IMR-90 (cell line): ENCODE results near the gene ITSN2. TPM values are rescaled to one million over a fixed set of nuclear protein-coding genes. Genes with fewer than 3 reads are reported as not detected.

Experiments used
- ATAC-seq: fragments of 200-7000 bp; cut with Tn5 transposase; 2 replicates; pipeline ENCODE4 v1.9.1; 2020; ENCODE audit warnings: low read depth, mild to moderate bottlenecking, moderate library complexity
- BruUV-seq: library from RNA; stranded (reverse); fragments of 400-500 nt; replicated peaks from 2 replicates; lab custom pipeline; 2021; lab: Mats Ljungman, UMichigan
- CTCF ChIA-PET: fragments of 300-600 bp; formaldehyde crosslinking; extraction: SDS; loops from one replicate; lab custom pipeline; 2021; ENCODE audit warnings: antibody characterized with exemption; lab: Yijun Ruan, JAX
- POLR2A ChIA-PET: fragments of 300-600 bp; sonication (Branson Sonifier 250); formaldehyde crosslinking; loops from one replicate; lab custom pipeline; 2022; ENCODE audit warnings: antibody characterized with exemption; ENCODE audit not compliant: unreplicated experiment; lab: Charles Lee
- DNase-seq: peaks from one replicate; pipeline ENCODE4 v3.0.0; 2013
- H2AFZ ChIP-seq: replicated peaks from 2 replicates; pipeline ENCODE3; 2013; ENCODE audit warnings: low read length, mild to moderate bottlenecking; ENCODE audit not compliant: poor library complexity
- H2AK5ac ChIP-seq: 2 replicates; pipeline ENCODE4 v1.6.1; 2013; ENCODE audit warnings: low read depth, low read length, inconsistent platforms
- H2AK9ac ChIP-seq: replicated peaks from 2 replicates; pipeline ENCODE3; 2013; ENCODE audit warnings: mild to moderate bottlenecking, low read depth, low read length, moderate library complexity; ENCODE audit not compliant: poor library complexity
- H2BK120ac ChIP-seq: 2 replicates; pipeline ENCODE4 v1.6.1; 2013; ENCODE audit warnings: low read depth, low read length, inconsistent platforms
- H2BK15ac ChIP-seq: 3 replicates; pipeline ENCODE4 v1.6.1; 2013; ENCODE audit warnings: low read depth, low read length, inconsistent platforms
- H2BK20ac ChIP-seq: 2 replicates; pipeline ENCODE4 v1.6.1; 2013; ENCODE audit warnings: low read depth, mild to moderate bottlenecking, inconsistent platforms, low read length, moderate library complexity
- H2BK5ac ChIP-seq: 2 replicates; pipeline ENCODE4 v1.6.1; 2013; ENCODE audit warnings: mild to moderate bottlenecking, low read depth, low read length, inconsistent platforms; ENCODE audit not compliant: poor library complexity, severe bottlenecking
- H3K14ac ChIP-seq: replicated peaks from 2 replicates; pipeline ENCODE4 v1.6.1; 2013; ENCODE audit warnings: low read depth, low read length, inconsistent platforms
- H3K18ac ChIP-seq: 2 replicates; pipeline ENCODE4 v1.6.1; 2013; ENCODE audit warnings: low read depth, low read length, control low read depth
- H3K23ac ChIP-seq: 2 replicates; pipeline ENCODE4 v1.6.1; 2013; ENCODE audit warnings: low read depth, low read length, inconsistent platforms
- H3K27ac ChIP-seq: 2 replicates; pipeline ENCODE4 v1.5.1; 2013; ENCODE audit warnings: mild to moderate bottlenecking, control low read depth, low read length; ENCODE audit not compliant: insufficient read depth
- H3K27me3 ChIP-seq: 2 replicates; pipeline ENCODE4 v1.6.1; 2013; ENCODE audit warnings: low read length; ENCODE audit not compliant: control insufficient read depth, insufficient read depth
- H3K36me3 ChIP-seq: 2 replicates; pipeline ENCODE4 v1.6.1; 2013; ENCODE audit warnings: low read length, mixed read lengths; ENCODE audit not compliant: control insufficient read depth, insufficient read depth
- H3K4ac ChIP-seq: 2 replicates; pipeline ENCODE4 v1.6.1; 2013; ENCODE audit warnings: low read depth, low read length, inconsistent platforms
- H3K4me1 ChIP-seq: 2 replicates; pipeline ENCODE4 v1.6.1; 2013; ENCODE audit warnings: low read length, mixed read lengths; ENCODE audit not compliant: control insufficient read depth, insufficient read depth
- H3K4me2 ChIP-seq: 2 replicates; pipeline ENCODE4 v1.6.1; 2013; ENCODE audit warnings: low read depth, mild to moderate bottlenecking, control low read depth, low read length, moderate library complexity
- H3K4me3 ChIP-seq: 2 replicates; pipeline ENCODE4 v1.5.1; 2013; ENCODE audit warnings: low read depth, mild to moderate bottlenecking, control low read depth, low read length, moderate library complexity; ENCODE audit not compliant: insufficient read depth
- H3K56ac ChIP-seq: 2 replicates; pipeline ENCODE4 v1.6.1; 2013; ENCODE audit warnings: low read length, inconsistent platforms; ENCODE audit not compliant: insufficient read depth; ENCODE audit errors: extremely low read depth
- H3K79me1 ChIP-seq, 2 experiments: 2 replicates each; pipeline ENCODE4 v1.6.1; 2013; ENCODE audit warnings: low read length in 2 of 2, inconsistent platforms in 1 of 2, low read depth in 1 of 2
- H3K9ac ChIP-seq: 2 replicates; pipeline ENCODE4 v1.6.1; 2013; ENCODE audit warnings: low read depth, low read length, control low read depth
- H3K9me1 ChIP-seq: 2 replicates; pipeline ENCODE4 v1.6.1; 2013; ENCODE audit warnings: low read length, inconsistent platforms; ENCODE audit not compliant: insufficient read depth
- H3K9me3 ChIP-seq: 2 replicates; pipeline ENCODE4 v1.6.1; 2013; ENCODE audit warnings: low read length; ENCODE audit not compliant: control insufficient read depth, insufficient read depth
- H4K20me1 ChIP-seq: 2 replicates; pipeline ENCODE4 v1.6.1; 2013; ENCODE audit warnings: low read length, inconsistent platforms; ENCODE audit not compliant: insufficient read depth
- H4K5ac ChIP-seq: 2 replicates; pipeline ENCODE4 v1.6.1; 2013; ENCODE audit warnings: mild to moderate bottlenecking, low read depth, low read length, control low read depth
- H4K8ac ChIP-seq, 2 experiments: 2 replicates each; pipeline ENCODE4 v1.6.1; 2013; ENCODE audit warnings: low read depth in 2 of 2, low read length in 2 of 2, control low read depth in 1 of 2, inconsistent platforms in 1 of 2
- H4K91ac ChIP-seq: 2 replicates; pipeline ENCODE4 v1.6.1; 2013; ENCODE audit warnings: low read depth, low read length, inconsistent platforms; ENCODE audit not compliant: insufficient read depth
- BHLHE40 ChIP-seq: fragments of 150-350 bp; IDR thresholded peaks from 2 replicates; pipeline ENCODE4 v1.6.1; 2016; ENCODE audit warnings: mild to moderate bottlenecking, low read depth, low read length
- CEBPB ChIP-seq: IDR thresholded peaks from 2 replicates; pipeline ENCODE4 v1.6.1; 2012; ENCODE audit warnings: low read depth, low read length, improper control_type of control experiment
- CHD1 ChIP-seq: IDR thresholded peaks from 2 replicates; pipeline ENCODE4 v1.6.1; 2012; ENCODE audit warnings: low read depth, low read length, improper control_type of control experiment
- FOS ChIP-seq: fragments of 150-350 bp; IDR thresholded peaks from 2 replicates; pipeline ENCODE4 v1.6.1; 2016; ENCODE audit warnings: low read depth, low read length
- MAFK ChIP-seq: IDR thresholded peaks from 2 replicates; pipeline ENCODE4 v1.6.1; 2012; ENCODE audit warnings: low read depth, low read length, improper control_type of control experiment
- MAZ ChIP-seq: IDR thresholded peaks from 2 replicates; pipeline ENCODE4 v1.6.1; 2012; ENCODE audit warnings: low read depth, mild to moderate bottlenecking, low read length, improper control_type of control experiment, moderate library complexity, borderline replicate concordance
- MXI1 ChIP-seq: IDR thresholded peaks from 2 replicates; pipeline ENCODE4 v1.6.1; 2012; ENCODE audit warnings: low read depth, mild to moderate bottlenecking, low read length, moderate library complexity, borderline replicate concordance
- NFE2L2 ChIP-seq: fragments of 150-350 bp; IDR thresholded peaks from 2 replicates; pipeline ENCODE4 v1.6.1; 2016; ENCODE audit warnings: low read depth, mild to moderate bottlenecking, low read length
- POLR2A ChIP-seq: IDR thresholded peaks from 2 replicates; pipeline ENCODE4 v1.6.1; 2012; ENCODE audit warnings: mild to moderate bottlenecking, low read depth, low read length
- RAD21 ChIP-seq: IDR thresholded peaks from 2 replicates; pipeline ENCODE4 v1.6.1; 2012; ENCODE audit warnings: low read length, improper control_type of control experiment
- RCOR1 ChIP-seq: IDR thresholded peaks from 2 replicates; pipeline ENCODE4 v1.6.1; 2012; ENCODE audit warnings: mild to moderate bottlenecking, low read length, improper control_type of control experiment; ENCODE audit not compliant: insufficient replicate concordance
- RFX5 ChIP-seq: IDR thresholded peaks from 2 replicates; pipeline ENCODE4 v1.8.0; 2012; ENCODE audit warnings: low read depth, mild to moderate bottlenecking, low read length, moderate library complexity
- SMC3 ChIP-seq: fragments of 150-350 bp; IDR thresholded peaks from 2 replicates; pipeline ENCODE4 v1.6.1; 2016; ENCODE audit warnings: low read depth, mild to moderate bottlenecking, antibody characterized with exemption, low read length, moderate library complexity
- WGBS, 2 experiments: methylation state at CpG; one replicate each; pipeline versions ENCODE4 v1.1.5 to v1.1.7; 2013; ENCODE audit warnings: missing lambda C conversion rate in 2 of 2; ENCODE audit not compliant: insufficient read length in 1 of 2; ENCODE audit errors: extremely low coverage in 2 of 2; 5-methylcytosine and 5-hydroxymethylcytosine counted together
- dilution Hi-C: fragments of 300-500 bp; cut with HindIII; formaldehyde crosslinking; loops from one replicate; pipeline ENCODE4 v1.14.3; 2018; ENCODE audit warnings: low sequenced_read_pairs; ENCODE audit not compliant: unreplicated experiment
- in situ Hi-C: fragments of 300-500 bp; cut with MboI; formaldehyde crosslinking; loops from 3 replicates; pipeline ENCODE4 v1.14.3; 2019; ENCODE audit warnings: low sequenced_read_pairs, inconsistent platforms, mixed read lengths
- intact Hi-C: fragments of 100-400 bp; cut with micrococcal nuclease; formaldehyde crosslinking; loops from 2 replicates; pipeline ENCODE4 v1.10.0; 2022
- polyA plus RNA-seq, 3 experiments: library from polyadenylated mRNA; depleted of rRNA; stranded (reverse); fragments of >200 nt; gene quantifications; 2 replicates each; pipeline ENCODE4 v1.2.3, GENCODE V29; 2012; ENCODE audit warnings: low replicate concordance in 1 of 3
- total RNA-seq: library from RNA; depleted of rRNA; stranded (reverse); fragments of >200 nt; gene quantifications from 2 replicates; pipeline ENCODE4 v1.2.3, GENCODE V29; 2012
- TF ChIP-seq, protein P1 (sequence below): fragments of 150-350 bp; IDR thresholded peaks from 2 replicates; pipeline ENCODE4 v1.6.1; 2017; ENCODE audit warnings: mild to moderate bottlenecking, antibody characterized with exemption, low read length, low read depth
- TF ChIP-seq, protein P2 (sequence below): fragments of 150-350 bp; IDR thresholded peaks from 2 replicates; pipeline ENCODE4 v1.6.1; 2016; ENCODE audit warnings: low read depth, mild to moderate bottlenecking, low read length, moderate library complexity, borderline replicate concordance
- TF ChIP-seq, protein P3 (sequence below): conservative IDR thresholded peaks from 2 replicates; pipeline ENCODE4 v1.5.1; 2012; ENCODE audit warnings: mild to moderate bottlenecking, low read depth, low read length, improper control_type of control experiment

Gene ITSN2
- total and polyA plus RNA-seq, 2 of the 4 experiments (the other 2 are of a cell fraction) = 10.7 to 17.2 TPM

DNA sequence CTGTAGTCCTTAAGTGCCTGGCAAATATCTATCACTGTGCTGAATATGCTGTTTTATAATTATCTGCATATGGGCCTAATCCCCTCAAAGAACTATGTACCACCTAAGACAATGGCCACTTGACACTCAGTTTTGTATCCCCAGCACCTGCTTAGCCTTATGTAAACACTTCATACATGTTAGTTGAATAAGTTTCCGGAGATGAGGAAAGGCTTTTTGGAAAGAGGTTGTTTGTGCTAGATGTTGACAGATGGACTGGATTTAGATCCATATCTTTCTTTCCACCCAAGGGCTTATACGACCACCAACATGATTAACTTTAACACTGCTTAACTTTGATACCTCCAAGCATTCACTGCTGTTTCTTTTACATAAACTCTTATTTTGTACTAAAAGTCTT is 122.2 kb downstream of the ITSN2 start:
- H3K9me1 ChIP-seq = no peaks in the 10 kb centered on the region
- H3K56ac ChIP-seq = no peak overlapping the region
- H2BK120ac ChIP-seq = no peak overlapping the region
- no peaks in the 10 kb centered on the region for H3K9me3 ChIP-seq
- ATAC-seq (no peak), DNase-seq (no peak)
- intact Hi-C loops (loop anchor here (5.0 kb wide), 1 partner anchor 144 kb away; no protein-coding TSS in a partner anchor), dilution Hi-C loops (no loop called here), in situ Hi-C loops (no loop called here)
- no peak overlapping the region for H4K5ac ChIP-seq
- no peak for TF ChIP-seq NFE2L2
- TF ChIP-seq MAFK = no peak
- no peak for TF ChIP-seq SMC3
- TF ChIP-seq MAZ = no peak
- TF ChIP-seq RCOR1 = no peak
- TF ChIP-seq, protein P1, sequence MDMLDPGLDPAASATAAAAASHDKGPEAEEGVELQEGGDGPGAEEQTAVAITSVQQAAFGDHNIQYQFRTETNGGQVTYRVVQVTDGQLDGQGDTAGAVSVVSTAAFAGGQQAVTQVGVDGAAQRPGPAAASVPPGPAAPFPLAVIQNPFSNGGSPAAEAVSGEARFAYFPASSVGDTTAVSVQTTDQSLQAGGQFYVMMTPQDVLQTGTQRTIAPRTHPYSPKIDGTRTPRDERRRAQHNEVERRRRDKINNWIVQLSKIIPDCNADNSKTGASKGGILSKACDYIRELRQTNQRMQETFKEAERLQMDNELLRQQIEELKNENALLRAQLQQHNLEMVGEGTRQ = no peak
- TF ChIP-seq, protein P2, sequence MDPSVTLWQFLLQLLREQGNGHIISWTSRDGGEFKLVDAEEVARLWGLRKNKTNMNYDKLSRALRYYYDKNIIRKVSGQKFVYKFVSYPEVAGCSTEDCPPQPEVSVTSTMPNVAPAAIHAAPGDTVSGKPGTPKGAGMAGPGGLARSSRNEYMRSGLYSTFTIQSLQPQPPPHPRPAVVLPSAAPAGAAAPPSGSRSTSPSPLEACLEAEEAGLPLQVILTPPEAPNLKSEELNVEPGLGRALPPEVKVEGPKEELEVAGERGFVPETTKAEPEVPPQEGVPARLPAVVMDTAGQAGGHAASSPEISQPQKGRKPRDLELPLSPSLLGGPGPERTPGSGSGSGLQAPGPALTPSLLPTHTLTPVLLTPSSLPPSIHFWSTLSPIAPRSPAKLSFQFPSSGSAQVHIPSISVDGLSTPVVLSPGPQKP = no peak
- TF ChIP-seq FOS = no peak
- no peak for TF ChIP-seq RFX5
- no peak for TF ChIP-seq CHD1
- TF ChIP-seq, protein P3, sequence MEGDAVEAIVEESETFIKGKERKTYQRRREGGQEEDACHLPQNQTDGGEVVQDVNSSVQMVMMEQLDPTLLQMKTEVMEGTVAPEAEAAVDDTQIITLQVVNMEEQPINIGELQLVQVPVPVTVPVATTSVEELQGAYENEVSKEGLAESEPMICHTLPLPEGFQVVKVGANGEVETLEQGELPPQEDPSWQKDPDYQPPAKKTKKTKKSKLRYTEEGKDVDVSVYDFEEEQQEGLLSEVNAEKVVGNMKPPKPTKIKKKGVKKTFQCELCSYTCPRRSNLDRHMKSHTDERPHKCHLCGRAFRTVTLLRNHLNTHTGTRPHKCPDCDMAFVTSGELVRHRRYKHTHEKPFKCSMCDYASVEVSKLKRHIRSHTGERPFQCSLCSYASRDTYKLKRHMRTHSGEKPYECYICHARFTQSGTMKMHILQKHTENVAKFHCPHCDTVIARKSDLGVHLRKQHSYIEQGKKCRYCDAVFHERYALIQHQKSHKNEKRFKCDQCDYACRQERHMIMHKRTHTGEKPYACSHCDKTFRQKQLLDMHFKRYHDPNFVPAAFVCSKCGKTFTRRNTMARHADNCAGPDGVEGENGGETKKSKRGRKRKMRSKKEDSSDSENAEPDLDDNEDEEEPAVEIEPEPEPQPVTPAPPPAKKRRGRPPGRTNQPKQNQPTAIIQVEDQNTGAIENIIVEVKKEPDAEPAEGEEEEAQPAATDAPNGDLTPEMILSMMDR = no peak
- TF ChIP-seq CEBPB = no peak
- no peak for TF ChIP-seq RAD21
- TF ChIP-seq BHLHE40 = no peak
- TF ChIP-seq POLR2A = no peak
- TF ChIP-seq MXI1 = no peak
- no TSS peak for BruUV-seq
- no peak overlapping the region for H2BK5ac ChIP-seq
- CTCF ChIA-PET = no interaction called here
- WGBS, 2 experiments = no CpG with 5 or more reads among the region's 2 CpGs
- no peak overlapping the region for H3K23ac ChIP-seq
- H2AK9ac ChIP-seq = no peak overlapping the region
- no peak overlapping the region for H4K91ac ChIP-seq
- no peak overlapping the region for H3K4ac ChIP-seq
- no peaks in the 10 kb centered on the region for H3K79me1 ChIP-seq
- H4K20me1 ChIP-seq = no peaks in the 10 kb centered on the region
- POLR2A ChIA-PET = no interaction called here
- no peak overlapping the region for H3K18ac ChIP-seq
- no peak overlapping the region for H3K4me3 ChIP-seq
- no peaks in the 10 kb centered on the region for H3K36me3 ChIP-seq
- no peak overlapping the region for H2BK15ac ChIP-seq
- H3K14ac ChIP-seq = no peak overlapping the region
- H3K4me1 ChIP-seq = no peaks in the 10 kb centered on the region
- H4K8ac ChIP-seq = no peak overlapping the region
- no peak overlapping the region for H2AK5ac ChIP-seq
- no peak overlapping the region for H3K27ac ChIP-seq
- no peak overlapping the region for H3K9ac ChIP-seq
- no peaks in the 10 kb centered on the region for H3K27me3 ChIP-seq
- H3K4me2 ChIP-seq = no peak overlapping the region
- H2BK20ac ChIP-seq = no peak overlapping the region
- H2AFZ ChIP-seq = no peak overlapping the region
